Middle frontal gyrus (tissue), 1 donor: ENCODE results near the gene CD1B.
A peak's percentile ranks its signal among the peaks of the same experiment; 100 is the strongest.
"Not testable (repeated sequence)": the region's sequence is repeated elsewhere in the genome, so short reads cannot be mapped to it uniquely, and the experiment has no call there.

Experiments used
- DNase-seq: peaks from one replicate; pipeline ENCODE4 v3.0.0-alpha.2; 2015; ENCODE audit warnings: low spot score; ENCODE audit errors: extremely low spot score

The CD1B gene

GRCh38 chr1:158329300-158329699 is 2.0 kb downstream of the CD1B start:
- no peak for DNase-seq

GRCh38 chr1:158328426-158328825 is 2.9 kb downstream of the CD1B start:
- DNase-seq: no peak

- DNase-seq: peak; percentile 6
Observed at GRCh38 chr1:158327481-158327880, 3.9 kb downstream of the CD1B start.

GRCh38 chr1:158324395-158324794 is 6.9 kb downstream of the CD1B start:
- DNase-seq: no peak

GRCh38 chr1:158323866-158324265 is 7.5 kb downstream of the CD1B start:
- DNase-seq: no peak

- DNase-seq: no peak
Observed at GRCh38 chr1:158311066-158311465, 20.3 kb downstream of the CD1B start.

- DNase-seq: no peak
Observed at GRCh38 chr1:158310623-158311022, 20.7 kb downstream of the CD1B start.

GRCh38 chr1:158295791-158296190 is 35.5 kb downstream of the CD1B start:
- DNase-seq: no peak

GRCh38 chr1:158290321-158290844 is 40.9 kb downstream of the CD1B start:
- DNase-seq: no peak

GRCh38 chr1:158289811-158290210 is 41.5 kb downstream of the CD1B start, which contains the start of gene CD1C:
Gene CD1C, plus strand, starts transcription at chr1:158289923. Its CDS starts 142 bp downstream, at chr1:158290065.
- no peak for DNase-seq

GRCh38 chr1:158286941-158287346 is 44.4 kb downstream of the CD1B start:
- DNase-seq: no peak

GRCh38 chr1:158286487-158286886 is 44.8 kb downstream of the CD1B start:
- no peak for DNase-seq

- no peak for DNase-seq
Observed at GRCh38 chr1:158285756-158286241, 45.5 kb downstream of the CD1B start.

- no peak for DNase-seq
Observed at GRCh38 chr1:158283965-158284364, 47.4 kb downstream of the CD1B start.

GRCh38 chr1:158282421-158282820 is 48.9 kb downstream of the CD1B start:
- not testable (repeated sequence) for DNase-seq
